Measurements from ENCODE around the gene NADK. TPM values are rescaled to one million over a fixed set of nuclear protein-coding genes. Genes with fewer than 3 reads are reported as not detected.

The NADK gene
- total RNA-seq, 1 donor from 2014 or later: 37.8 TPM

DNA sequence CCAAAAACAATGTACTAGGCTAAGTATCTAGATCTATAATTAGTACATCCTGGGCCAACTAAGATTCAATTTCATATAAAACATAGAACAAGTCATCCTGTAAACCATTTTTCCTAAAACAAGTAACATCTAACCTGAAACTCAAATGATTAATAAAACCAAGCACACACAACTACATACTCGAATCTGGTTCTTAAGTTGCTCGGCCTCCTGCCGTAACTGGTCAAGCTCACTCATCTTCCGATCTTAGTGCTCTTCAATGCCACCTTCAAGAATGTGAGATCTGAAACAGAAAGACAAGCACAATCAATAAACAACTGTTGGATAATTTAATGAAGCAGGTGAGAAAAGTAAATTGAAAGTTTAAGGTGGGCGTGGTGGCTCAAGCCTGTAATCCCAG is 46.9 kb upstream of the NADK start:
- H3K4me2 ChIP-seq: no peak overlapping the region
- Mint-ChIP-seq H3K9me3 (no peaks in the 10 kb centered on the region), H3K27ac (no peak overlapping the region), H3K36me3 (peaks cover 21% of the 10 kb centered on the region), H3K27me3 (ENCODE audit: insufficient read depth, low read depth) (peaks cover 3% of the 10 kb centered on the region), H3K4me1 (peaks cover 15% of the 10 kb centered on the region), H3K4me3 (no peak overlapping the region)
- H3K4me1 ChIP-seq: peaks cover 4% of the 10 kb centered on the region
- no peaks in the 10 kb centered on the region for H3K9me3 ChIP-seq (ENCODE audit: low read depth)
- H4K20me1 ChIP-seq (ENCODE audit: low read depth): peaks cover 77% of the 10 kb centered on the region
- no peak for DNase-seq (ENCODE audit: low spot score)
- TF ChIP-seq EZH2 (IDR thresholded peaks at IDR 0.05) (no peak), EZH2phosphoT487 (IDR thresholded peaks at IDR 0.05) (no peak), CTCF (IDR thresholded peaks at IDR 0.05) (no peak)
- H3F3A ChIP-seq (ENCODE audit: low read depth): peaks cover 48% of the 10 kb centered on the region
- no peak overlapping the region for H2AFZ ChIP-seq (replicated peaks)
- H3K9ac ChIP-seq: no peak overlapping the region
- no peak overlapping the region for H3K27ac ChIP-seq
- H3K4me3 ChIP-seq: no peak overlapping the region
- no peaks in the 10 kb centered on the region for H3K27me3 ChIP-seq
- H3K79me2 ChIP-seq (ENCODE audit: low read depth): peaks cover 100% of the 10 kb centered on the region
- peaks cover 3% of the 10 kb centered on the region for H3K36me3 ChIP-seq

- no peak overlapping the region for H3K4me2 ChIP-seq
- H3K4me3 Mint-ChIP-seq: no peak overlapping the region
- H3K36me3 ChIP-seq: peaks cover 12% of the 10 kb centered on the region
- peaks cover 39% of the 10 kb centered on the region for H4K20me1 ChIP-seq (ENCODE audit: low read depth)
- H3K27ac Mint-ChIP-seq: no peak overlapping the region
- H3K27me3 ChIP-seq: no peaks in the 10 kb centered on the region
- H3K79me2 ChIP-seq (ENCODE audit: low read depth): peaks cover 85% of the 10 kb centered on the region
- no peak overlapping the region for H3K4me3 ChIP-seq
- no peak overlapping the region for H2AFZ ChIP-seq (replicated peaks)
- H3K36me3 Mint-ChIP-seq: peaks cover 28% of the 10 kb centered on the region
- H3F3A ChIP-seq (ENCODE audit: low read depth): peaks cover 53% of the 10 kb centered on the region
- H3K9me3 Mint-ChIP-seq: no peaks in the 10 kb centered on the region
- H3K9me3 ChIP-seq (ENCODE audit: low read depth): no peaks in the 10 kb centered on the region
- peaks cover 2% of the 10 kb centered on the region for H3K4me1 Mint-ChIP-seq
- H3K27ac ChIP-seq: no peak overlapping the region
- H3K4me1 ChIP-seq: no peaks in the 10 kb centered on the region
- peaks cover 3% of the 10 kb centered on the region for H3K27me3 Mint-ChIP-seq (ENCODE audit: insufficient read depth, low read depth)
- no peak for DNase-seq (ENCODE audit: low spot score)
- TF ChIP-seq EZH2 (IDR thresholded peaks at IDR 0.05) (no peak), EZH2phosphoT487 (IDR thresholded peaks at IDR 0.05) (no peak), CTCF (IDR thresholded peaks at IDR 0.05) (no peak)
- H3K9ac ChIP-seq: no peak overlapping the region
These were observed 41.5 kb upstream of the NADK start for GRCh38 chr1:1819762-1820161.

DNA sequence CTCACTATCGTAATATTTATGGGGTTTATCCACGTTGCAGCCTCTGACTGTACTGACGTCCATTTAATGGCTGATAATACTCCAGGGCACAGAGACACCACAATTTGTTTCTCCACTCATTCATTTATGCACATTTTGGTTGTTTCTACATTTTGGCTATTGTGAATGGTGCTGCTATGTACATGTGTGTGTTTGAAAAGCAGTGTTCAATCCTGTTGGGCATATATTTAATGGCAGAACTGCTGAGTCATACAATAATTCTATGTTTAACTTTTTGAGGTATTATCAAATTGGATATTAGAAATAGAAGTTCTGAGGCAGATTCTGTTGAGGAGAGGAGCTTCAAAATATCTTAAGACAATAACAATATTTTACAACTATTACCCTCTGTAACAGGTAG is 39.0 kb upstream of the NADK start:
- Histone ChIP-seq H3K9ac (no peak overlapping the region), H3K9me3 (ENCODE audit: low read depth) (no peaks in the 10 kb centered on the region), H3K27ac (no peak overlapping the region), H3K4me1 (no peaks in the 10 kb centered on the region), H3F3A (ENCODE audit: low read depth) (peaks cover 38% of the 10 kb centered on the region), H3K4me3 (no peak overlapping the region), H3K4me2 (no peak overlapping the region), H4K20me1 (ENCODE audit: low read depth) (peaks cover 49% of the 10 kb centered on the region), H2AFZ (replicated peaks) (no peak overlapping the region), H3K27me3 (no peaks in the 10 kb centered on the region), H3K79me2 (ENCODE audit: low read depth) (peaks cover 82% of the 10 kb centered on the region), H3K36me3 (peaks cover 17% of the 10 kb centered on the region)
- H3K9me3 Mint-ChIP-seq: no peaks in the 10 kb centered on the region
- no peak for DNase-seq (ENCODE audit: low spot score)
- H3K36me3 Mint-ChIP-seq: peaks cover 37% of the 10 kb centered on the region
- peaks cover 3% of the 10 kb centered on the region for H3K27me3 Mint-ChIP-seq (ENCODE audit: insufficient read depth, low read depth)
- H3K4me3 Mint-ChIP-seq: no peak overlapping the region
- H3K4me1 Mint-ChIP-seq: peaks cover 2% of the 10 kb centered on the region
- no peak overlapping the region for H3K27ac Mint-ChIP-seq
- no peak for TF ChIP-seq CTCF (IDR thresholded peaks at IDR 0.05)
- TF ChIP-seq EZH2phosphoT487 (IDR thresholded peaks at IDR 0.05): no peak
- TF ChIP-seq EZH2 (IDR thresholded peaks at IDR 0.05): no peak
